ENCODE results near the gene HLA-DRB1.

GRCh38 chr6:32604434-32604877 lies 14.8 kb upstream of the HLA-DRB1 start:
- TF ChIP-seq, protein P1, sequence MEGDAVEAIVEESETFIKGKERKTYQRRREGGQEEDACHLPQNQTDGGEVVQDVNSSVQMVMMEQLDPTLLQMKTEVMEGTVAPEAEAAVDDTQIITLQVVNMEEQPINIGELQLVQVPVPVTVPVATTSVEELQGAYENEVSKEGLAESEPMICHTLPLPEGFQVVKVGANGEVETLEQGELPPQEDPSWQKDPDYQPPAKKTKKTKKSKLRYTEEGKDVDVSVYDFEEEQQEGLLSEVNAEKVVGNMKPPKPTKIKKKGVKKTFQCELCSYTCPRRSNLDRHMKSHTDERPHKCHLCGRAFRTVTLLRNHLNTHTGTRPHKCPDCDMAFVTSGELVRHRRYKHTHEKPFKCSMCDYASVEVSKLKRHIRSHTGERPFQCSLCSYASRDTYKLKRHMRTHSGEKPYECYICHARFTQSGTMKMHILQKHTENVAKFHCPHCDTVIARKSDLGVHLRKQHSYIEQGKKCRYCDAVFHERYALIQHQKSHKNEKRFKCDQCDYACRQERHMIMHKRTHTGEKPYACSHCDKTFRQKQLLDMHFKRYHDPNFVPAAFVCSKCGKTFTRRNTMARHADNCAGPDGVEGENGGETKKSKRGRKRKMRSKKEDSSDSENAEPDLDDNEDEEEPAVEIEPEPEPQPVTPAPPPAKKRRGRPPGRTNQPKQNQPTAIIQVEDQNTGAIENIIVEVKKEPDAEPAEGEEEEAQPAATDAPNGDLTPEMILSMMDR (IDR thresholded peaks at IDR 0.05; ENCODE audit: insufficient read depth, low read depth, low read length): no peak
- no peak for TF ChIP-seq EZH2 (IDR thresholded peaks at IDR 0.05; ENCODE audit: insufficient read depth, low read length)

Measured in astrocyte (in vitro differentiated cells and primary cell).